ENCODE results near the gene PLVAP. TPM values are rescaled to one million over a fixed set of nuclear protein-coding genes. Genes with fewer than 3 reads are reported as not detected.
A peak's percentile ranks its signal among the peaks of the same experiment; 100 is the strongest.

PLVAP gene
- total and polyA plus RNA-seq, 2 donors from 2014 or later: 148 to 195 TPM

DNA sequence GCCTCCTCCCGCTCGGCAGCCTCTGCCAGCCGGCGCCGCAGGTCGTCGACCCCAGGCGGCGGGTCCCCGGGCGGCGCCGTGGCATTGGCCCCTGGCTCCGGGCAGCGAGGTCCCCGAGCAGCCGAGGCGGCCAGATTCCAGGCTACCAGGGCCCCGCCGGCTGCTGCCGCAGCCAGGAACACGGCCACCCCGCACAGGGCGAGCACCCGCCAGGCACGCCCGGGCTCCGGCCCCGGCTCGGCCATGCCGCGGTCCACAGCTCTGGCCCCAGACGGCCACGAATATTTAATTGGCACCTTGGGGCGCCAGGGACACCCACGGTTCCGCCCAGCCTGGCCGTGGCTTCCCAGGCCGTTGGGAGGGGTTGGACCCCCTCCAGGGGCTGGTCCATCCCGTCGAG lies 16.8 kb upstream of the PLVAP start, which contains the start of gene CCDC194:
Gene CCDC194 (minus strand): TSS at position 283 of the 400 bp plus-strand sequence. CDS start 38 bp downstream, at position 245.
- H3K4me3 ChIP-seq (ENCODE audit: low read length in 3 of 3): no peak within 1 kb of the TSS
- no peaks in the 10 kb centered on the region for H3K27me3 ChIP-seq (ENCODE audit: control insufficient read depth, insufficient read depth, low read length)
- intact Hi-C loops (cut with DNase I): no loop called here
- no peaks in the 10 kb centered on the region for H3K9me3 ChIP-seq (ENCODE audit: control insufficient read depth in 2 of 3, insufficient read depth in 1 of 3, low read length in 3 of 3)
- TF ChIP-seq, protein P1, sequence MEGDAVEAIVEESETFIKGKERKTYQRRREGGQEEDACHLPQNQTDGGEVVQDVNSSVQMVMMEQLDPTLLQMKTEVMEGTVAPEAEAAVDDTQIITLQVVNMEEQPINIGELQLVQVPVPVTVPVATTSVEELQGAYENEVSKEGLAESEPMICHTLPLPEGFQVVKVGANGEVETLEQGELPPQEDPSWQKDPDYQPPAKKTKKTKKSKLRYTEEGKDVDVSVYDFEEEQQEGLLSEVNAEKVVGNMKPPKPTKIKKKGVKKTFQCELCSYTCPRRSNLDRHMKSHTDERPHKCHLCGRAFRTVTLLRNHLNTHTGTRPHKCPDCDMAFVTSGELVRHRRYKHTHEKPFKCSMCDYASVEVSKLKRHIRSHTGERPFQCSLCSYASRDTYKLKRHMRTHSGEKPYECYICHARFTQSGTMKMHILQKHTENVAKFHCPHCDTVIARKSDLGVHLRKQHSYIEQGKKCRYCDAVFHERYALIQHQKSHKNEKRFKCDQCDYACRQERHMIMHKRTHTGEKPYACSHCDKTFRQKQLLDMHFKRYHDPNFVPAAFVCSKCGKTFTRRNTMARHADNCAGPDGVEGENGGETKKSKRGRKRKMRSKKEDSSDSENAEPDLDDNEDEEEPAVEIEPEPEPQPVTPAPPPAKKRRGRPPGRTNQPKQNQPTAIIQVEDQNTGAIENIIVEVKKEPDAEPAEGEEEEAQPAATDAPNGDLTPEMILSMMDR (IDR thresholded peaks at IDR 0.05; ENCODE audit: borderline replicate concordance, extremely low read depth, insufficient read depth): no peak
- DNase-seq (no peak), FAIRE-seq (no peak)
- no peak within 1 kb of the TSS for H3K9ac ChIP-seq (ENCODE audit: low read length in 3 of 3)
- no peak within 1 kb of the TSS for H3K27ac ChIP-seq (ENCODE audit: low read depth in 2 of 2, low read length in 2 of 2)
- H3K36me3 ChIP-seq (ENCODE audit: control insufficient read depth in 2 of 3, insufficient read depth in 3 of 3, low read length in 3 of 3): no peaks in the 10 kb centered on the region
- H3K4me1 ChIP-seq (ENCODE audit: control insufficient read depth in 2 of 3, insufficient read depth in 2 of 3, low read depth in 1 of 3, low read length in 3 of 3): peaks cover 0 to 5% (median 4%) of the 10 kb centered on the region in 3 donors

DNA sequence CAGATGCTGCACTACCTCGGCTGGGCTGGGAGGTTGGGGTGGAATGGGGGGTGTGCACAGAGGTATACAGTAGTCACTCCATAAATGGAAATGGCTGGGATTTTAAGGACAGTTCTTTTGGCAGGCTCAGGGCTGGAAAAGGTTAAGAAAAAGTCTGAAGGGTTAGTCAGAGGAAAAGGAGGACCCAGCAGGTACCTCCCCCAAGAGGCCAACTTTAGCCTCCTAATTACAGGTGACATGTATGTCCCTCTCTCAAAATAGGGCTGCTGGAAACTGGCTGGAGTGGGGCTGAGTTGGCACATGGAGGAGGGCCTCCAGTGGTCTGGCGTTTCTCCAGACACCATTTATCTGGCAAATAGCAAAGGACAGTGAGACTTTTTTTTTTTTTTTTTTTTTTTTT lies 15.9 kb upstream of the PLVAP start:
- no peak for FAIRE-seq

DNA sequence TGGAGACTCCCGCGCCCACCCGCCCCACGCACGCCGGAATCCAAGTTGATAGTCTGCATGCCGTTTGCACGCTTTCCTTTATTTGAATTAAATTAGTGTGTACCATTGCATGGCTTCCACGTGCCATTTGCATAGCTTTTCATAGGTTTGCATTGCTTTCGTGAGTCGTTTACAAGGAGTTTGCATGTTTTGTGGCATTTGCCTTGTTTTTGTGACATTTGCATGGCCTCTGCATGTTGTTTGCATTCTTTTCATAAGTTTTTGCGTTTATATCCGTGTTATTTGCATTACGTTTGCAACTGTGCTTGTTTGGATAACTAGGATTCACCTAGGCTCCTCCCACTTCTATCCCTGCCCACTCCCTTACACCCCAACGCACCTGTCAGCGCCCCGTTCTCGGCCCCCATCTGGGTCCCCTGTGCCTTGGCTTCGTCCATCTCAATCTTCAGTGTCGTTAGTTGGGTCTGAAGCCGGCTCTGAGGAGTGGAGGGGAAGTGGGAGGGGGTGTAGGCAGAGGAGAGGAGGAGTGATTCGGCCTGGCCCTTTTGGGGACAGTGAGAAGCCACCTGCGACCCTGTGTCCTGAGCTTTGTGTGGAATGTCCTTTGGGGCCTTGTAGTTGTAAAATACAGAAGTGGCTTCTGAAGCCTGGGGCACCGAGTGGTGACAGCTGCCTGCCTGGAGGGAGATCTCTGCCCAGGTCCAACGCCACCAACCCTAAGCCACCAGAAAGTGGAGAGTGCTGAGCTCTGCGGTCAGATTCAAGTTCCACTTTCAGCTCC lies 14.4 kb upstream of the PLVAP start:
- intact Hi-C loops (cut with DNase I): no loop called here
- Histone ChIP-seq H3K27ac (ENCODE audit: low read depth in 2 of 2, low read length in 2 of 2) (no peak overlapping the region), H3K9ac (ENCODE audit: low read length in 3 of 3) (peak overlapping the region in 2 of 3 donors; percentile 10 to 35), H3K4me3 (ENCODE audit: low read length in 3 of 3) (peak overlapping the region; percentile 47 to 68 (median 56)), H3K36me3 (ENCODE audit: control insufficient read depth in 2 of 3, insufficient read depth in 3 of 3, low read length in 3 of 3) (no peaks in the 10 kb centered on the region), H3K27me3 (ENCODE audit: control insufficient read depth, insufficient read depth, low read length) (no peaks in the 10 kb centered on the region), H3K4me1 (ENCODE audit: control insufficient read depth in 2 of 3, insufficient read depth in 2 of 3, low read depth in 1 of 3, low read length in 3 of 3) (peaks cover 0 to 5% (median 4%) of the 10 kb centered on the region in 3 donors), H3K9me3 (ENCODE audit: control insufficient read depth in 2 of 3, insufficient read depth in 1 of 3, low read length in 3 of 3) (no peaks in the 10 kb centered on the region)
- DNase-seq (peak in 1 of 5 donors; percentile 70), FAIRE-seq (no peak)
- TF ChIP-seq, protein P1 (IDR thresholded peaks at IDR 0.05; ENCODE audit: borderline replicate concordance, extremely low read depth, insufficient read depth): no peak

More for the DNA sequence above, 15.9 kb upstream of the PLVAP start:
- peaks cover 0 to 5% (median 4%) of the 10 kb centered on the region in 3 donors for H3K4me1 ChIP-seq (ENCODE audit: control insufficient read depth in 2 of 3, insufficient read depth in 2 of 3, low read depth in 1 of 3, low read length in 3 of 3)
- no peak overlapping the region for H3K27ac ChIP-seq (ENCODE audit: low read depth in 2 of 2, low read length in 2 of 2)
- H3K27me3 ChIP-seq (ENCODE audit: control insufficient read depth, insufficient read depth, low read length): no peaks in the 10 kb centered on the region
- intact Hi-C loops (cut with DNase I): no loop called here
- TF ChIP-seq, protein P1 (IDR thresholded peaks at IDR 0.05; ENCODE audit: borderline replicate concordance, extremely low read depth, insufficient read depth): no peak
- DNase-seq: no peak
- no peaks in the 10 kb centered on the region for H3K36me3 ChIP-seq (ENCODE audit: control insufficient read depth in 2 of 3, insufficient read depth in 3 of 3, low read length in 3 of 3)
- H3K4me3 ChIP-seq (ENCODE audit: low read length in 3 of 3): no peak overlapping the region
- no peaks in the 10 kb centered on the region for H3K9me3 ChIP-seq (ENCODE audit: control insufficient read depth in 2 of 3, insufficient read depth in 1 of 3, low read length in 3 of 3)
- H3K9ac ChIP-seq (ENCODE audit: low read length in 3 of 3): no peak overlapping the region

Data from kidney (tissue), 14 donors.